SK-N-SH treated with all-trans-retinoic acid at 6 μM for 48 hours (cell line): Measurements from ENCODE around the gene P3H3.

Source experiments
- ATAC-seq: fragments of 200-7000 bp; cut with Tn5 transposase; 3 replicates; pipeline ENCODE4 v1.9.1; 2020; ENCODE audit warnings: mild to moderate bottlenecking, moderate library complexity
- ARNTL ChIP-seq: fragments of 450-650 bp; formaldehyde crosslinking; IDR thresholded peaks from 2 replicates; pipeline ENCODE4 v1.5.0; 2020; ENCODE audit warnings: low read depth, mild to moderate bottlenecking, moderate library complexity, borderline replicate concordance
- BACH2 ChIP-seq: fragments of 250-450 bp; sonication (Bioruptor Pico); IDR thresholded peaks from 2 replicates; pipeline ENCODE4 v1.9.0; 2021; ENCODE audit warnings: mild to moderate bottlenecking, borderline replicate concordance
- CREB5 ChIP-seq: fragments of 250-450 bp; sonication (Bioruptor Pico); IDR thresholded peaks from 2 replicates; pipeline ENCODE4 v1.5.1; 2020; ENCODE audit warnings: low read depth, mild to moderate bottlenecking, moderate library complexity
- CSDC2 ChIP-seq: fragments of 250-450 bp; sonication (Bioruptor Pico); IDR thresholded peaks from 2 replicates; pipeline ENCODE4 v1.5.0; 2020; ENCODE audit warnings: mild to moderate bottlenecking, moderate library complexity
- CSRNP3 ChIP-seq: fragments of 250-450 bp; sonication (Bioruptor Pico); IDR thresholded peaks from 2 replicates; pipeline ENCODE4 v1.5.1; 2021; ENCODE audit warnings: mild to moderate bottlenecking, moderate library complexity
- ESRRG ChIP-seq: fragments of 250-450 bp; sonication (Bioruptor Pico); IDR thresholded peaks from 2 replicates; pipeline ENCODE4 v1.6.1; 2021; ENCODE audit warnings: mild to moderate bottlenecking
- GLIS3 ChIP-seq: fragments of 250-450 bp; sonication (Bioruptor Pico); IDR thresholded peaks from 2 replicates; pipeline ENCODE4 v1.5.0; 2020; ENCODE audit warnings: mild to moderate bottlenecking, moderate library complexity
- ISL1 ChIP-seq: fragments of 250-450 bp; sonication (Bioruptor Pico); IDR thresholded peaks from 2 replicates; pipeline ENCODE4 v2.1.2; 2022; ENCODE audit warnings: mild to moderate bottlenecking, moderate library complexity
- OSR1 ChIP-seq: fragments of 250-450 bp; sonication (Bioruptor Pico); IDR thresholded peaks from 2 replicates; pipeline ENCODE4 v1.8.0; 2022; ENCODE audit warnings: moderate library complexity, mild to moderate bottlenecking, inconsistent platforms
- PATZ1 ChIP-seq: fragments of 250-450 bp; sonication (Bioruptor Pico); IDR thresholded peaks from 2 replicates; pipeline ENCODE4 v1.8.0; 2020; ENCODE audit warnings: mild to moderate bottlenecking, moderate library complexity, borderline replicate concordance
- PPARA ChIP-seq: fragments of 250-450 bp; sonication (Bioruptor Pico); IDR thresholded peaks from 2 replicates; pipeline ENCODE4 v1.5.0; 2020; ENCODE audit warnings: mild to moderate bottlenecking, borderline replicate concordance
- RARB ChIP-seq: fragments of 250-450 bp; sonication (Bioruptor Pico); IDR thresholded peaks from 2 replicates; pipeline ENCODE4 v1.8.0; 2021; ENCODE audit warnings: mild to moderate bottlenecking, moderate library complexity
- SNAI2 ChIP-seq: fragments of 250-450 bp; sonication (Bioruptor Pico); IDR thresholded peaks from 2 replicates; pipeline ENCODE4 v1.5.0; 2020; ENCODE audit warnings: mild to moderate bottlenecking, moderate library complexity
- TCF4 ChIP-seq: fragments of 250-450 bp; sonication (Bioruptor Pico); IDR thresholded peaks from 2 replicates; pipeline ENCODE4 v1.8.0; 2021; ENCODE audit warnings: mild to moderate bottlenecking, moderate library complexity, borderline replicate concordance
- TOX ChIP-seq: fragments of 250-450 bp; sonication (Bioruptor Pico); IDR thresholded peaks from 2 replicates; pipeline ENCODE4 v1.8.0; 2021; ENCODE audit warnings: mild to moderate bottlenecking, moderate library complexity, borderline replicate concordance
- TSHZ2 ChIP-seq: fragments of 250-450 bp; sonication (Bioruptor Pico); IDR thresholded peaks from 2 replicates; pipeline ENCODE4 v1.5.0; 2020; ENCODE audit warnings: mild to moderate bottlenecking, moderate library complexity
- ZC3H10 ChIP-seq: fragments of 250-450 bp; sonication (Bioruptor Pico); IDR thresholded peaks from 2 replicates; pipeline ENCODE4 v1.5.1; 2021; ENCODE audit warnings: mild to moderate bottlenecking, moderate library complexity
- ZFP3 ChIP-seq: fragments of 250-450 bp; sonication (Bioruptor Pico); IDR thresholded peaks from 2 replicates; pipeline ENCODE4 v1.5.0; 2020; ENCODE audit warnings: mild to moderate bottlenecking, moderate library complexity
- ZFP30 ChIP-seq: fragments of 450-650 bp; formaldehyde crosslinking; IDR thresholded peaks from 2 replicates; pipeline ENCODE4 v1.5.0; 2022; ENCODE audit warnings: mild to moderate bottlenecking, moderate library complexity
- ZNF565 ChIP-seq: fragments of 450-650 bp; formaldehyde crosslinking; conservative IDR thresholded peaks from 2 replicates; pipeline ENCODE4 v1.5.0; 2020; ENCODE audit warnings: low read depth, mild to moderate bottlenecking, moderate library complexity
- ZNF8 ChIP-seq: fragments of 450-650 bp; formaldehyde crosslinking; IDR thresholded peaks from 2 replicates; pipeline ENCODE4 v1.5.0; 2020; ENCODE audit warnings: mild to moderate bottlenecking, moderate library complexity

Gene P3H3

GRCh38 chr12:6784761-6785160 is 43.4 kb upstream of the P3H3 start:
- TF ChIP-seq CSRNP3 (CRISPR knock-in tag) = no peak
- no peak for TF ChIP-seq ISL1 (CRISPR knock-in tag)
- TF ChIP-seq OSR1 = no peak
- TF ChIP-seq PATZ1 (CRISPR knock-in tag) = no peak
- no peak for TF ChIP-seq ZC3H10 (CRISPR knock-in tag)
- TF ChIP-seq ZNF8 = no peak
- no peak for TF ChIP-seq ZNF565 (CRISPR knock-in tag)
- TF ChIP-seq TOX (CRISPR knock-in tag) = no peak
- no peak for TF ChIP-seq ZFP30 (CRISPR knock-in tag)
- no peak for TF ChIP-seq TCF4 (CRISPR knock-in tag)
- TF ChIP-seq BACH2 (CRISPR knock-in tag) = no peak
- TF ChIP-seq TSHZ2 (CRISPR knock-in tag) = no peak
- TF ChIP-seq ZFP3 (CRISPR knock-in tag) = no peak
- no peak for TF ChIP-seq PPARA
- TF ChIP-seq GLIS3 (CRISPR knock-in tag) = no peak
- no peak for TF ChIP-seq ESRRG (CRISPR knock-in tag)
- TF ChIP-seq ARNTL = no peak
- TF ChIP-seq CREB5 (CRISPR knock-in tag) = no peak
- TF ChIP-seq CSDC2 (CRISPR knock-in tag) = no peak
- no peak for ATAC-seq

- no peak for ATAC-seq
- TF ChIP-seq PPARA = no peak
- TF ChIP-seq CSDC2 (CRISPR knock-in tag) = no peak
- TF ChIP-seq PATZ1 (CRISPR knock-in tag) = no peak
- no peak for TF ChIP-seq SNAI2 (CRISPR knock-in tag)
- no peak for TF ChIP-seq RARB (CRISPR knock-in tag)
- TF ChIP-seq ZFP30 (CRISPR knock-in tag) = no peak
- TF ChIP-seq ISL1 (CRISPR knock-in tag) = no peak
- TF ChIP-seq ZFP3 (CRISPR knock-in tag) = no peak
Measured at GRCh38 chr12:6786416-6787094, 41.7 kb upstream of the P3H3 start.

GRCh38 chr12:6787309-6787708 is 40.9 kb upstream of the P3H3 start:
- no peak for TF ChIP-seq OSR1
- no peak for TF ChIP-seq ARNTL
- TF ChIP-seq ZFP3 (CRISPR knock-in tag) = no peak
- no peak for TF ChIP-seq CSDC2 (CRISPR knock-in tag)
- TF ChIP-seq, all 23 proteins: peak for 0
- ATAC-seq = no peak
